ENCODE measurements around the gene LHPP. TPM values are rescaled to one million over a fixed set of nuclear protein-coding genes. Genes with fewer than 3 reads are reported as not detected.

The LHPP gene
- total RNA-seq, 1 experiment from 2014 or later, result 6.6 TPM

DNA sequence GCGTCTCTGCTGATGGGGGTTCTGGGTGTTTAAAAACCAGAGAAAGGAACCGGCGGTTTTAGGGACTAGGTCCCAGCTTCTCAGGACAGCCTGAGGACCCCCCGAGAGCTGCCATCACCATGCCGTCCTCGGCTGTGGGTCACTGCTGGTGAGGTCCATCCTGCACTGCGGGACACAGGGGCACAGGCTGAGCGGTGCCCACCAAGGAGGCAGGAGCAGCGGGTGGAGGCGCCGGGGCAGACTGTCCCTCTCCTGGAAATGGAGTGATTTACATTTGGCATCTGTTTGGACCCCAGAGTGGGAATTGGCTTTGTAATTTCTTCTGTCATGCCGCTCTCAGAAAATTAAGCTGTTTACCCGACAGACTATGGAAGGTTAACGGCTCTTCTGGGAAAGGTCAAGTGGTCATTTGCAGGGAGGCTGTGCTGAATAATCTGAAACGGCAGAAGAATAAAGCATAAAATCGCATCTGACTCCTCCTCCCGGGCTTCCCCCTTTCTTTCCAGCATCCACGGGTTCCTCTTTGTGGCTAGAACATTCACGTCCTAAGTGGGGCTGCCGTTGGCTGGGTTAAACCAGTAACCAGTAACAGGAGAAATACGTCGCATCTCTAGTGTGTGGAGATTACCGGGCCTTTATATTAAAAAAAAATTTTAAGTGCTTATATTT lies 31.7 kb downstream of the LHPP start:
- ATAC-seq (no peak), DNase-seq (no peak)
- H3F3A ChIP-seq (ENCODE audit: low read length, unreplicated experiment), result no peaks in the 10 kb centered on the region
- TF ChIP-seq EZH2 (IDR thresholded peaks at IDR 0.05; ENCODE audit: low read length, unreplicated experiment) (no peak), EZH2phosphoT487 (IDR thresholded peaks at IDR 0.05; ENCODE audit: borderline replicate concordance, low read length) (no peak)
- TF ChIP-seq, protein P1, sequence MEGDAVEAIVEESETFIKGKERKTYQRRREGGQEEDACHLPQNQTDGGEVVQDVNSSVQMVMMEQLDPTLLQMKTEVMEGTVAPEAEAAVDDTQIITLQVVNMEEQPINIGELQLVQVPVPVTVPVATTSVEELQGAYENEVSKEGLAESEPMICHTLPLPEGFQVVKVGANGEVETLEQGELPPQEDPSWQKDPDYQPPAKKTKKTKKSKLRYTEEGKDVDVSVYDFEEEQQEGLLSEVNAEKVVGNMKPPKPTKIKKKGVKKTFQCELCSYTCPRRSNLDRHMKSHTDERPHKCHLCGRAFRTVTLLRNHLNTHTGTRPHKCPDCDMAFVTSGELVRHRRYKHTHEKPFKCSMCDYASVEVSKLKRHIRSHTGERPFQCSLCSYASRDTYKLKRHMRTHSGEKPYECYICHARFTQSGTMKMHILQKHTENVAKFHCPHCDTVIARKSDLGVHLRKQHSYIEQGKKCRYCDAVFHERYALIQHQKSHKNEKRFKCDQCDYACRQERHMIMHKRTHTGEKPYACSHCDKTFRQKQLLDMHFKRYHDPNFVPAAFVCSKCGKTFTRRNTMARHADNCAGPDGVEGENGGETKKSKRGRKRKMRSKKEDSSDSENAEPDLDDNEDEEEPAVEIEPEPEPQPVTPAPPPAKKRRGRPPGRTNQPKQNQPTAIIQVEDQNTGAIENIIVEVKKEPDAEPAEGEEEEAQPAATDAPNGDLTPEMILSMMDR (conservative IDR thresholded peaks at IDR 0.05; ENCODE audit: low read depth, low read length), result no peak
- intact Hi-C loops (cut with micrococcal nuclease), result no loop called here
- H3K9me3 ChIP-seq (ENCODE audit: low read length), result no peaks in the 10 kb centered on the region
- no peak overlapping the region for H3K4me3 ChIP-seq (ENCODE audit: low read length)
- POLR2A ChIA-PET (ENCODE audit: unreplicated experiment), result no interaction called here
- no peak overlapping the region for H3K27ac ChIP-seq (ENCODE audit: low read length)
- CTCF ChIA-PET, result no interaction called here
- H4K20me1 ChIP-seq (ENCODE audit: low read length), result no peaks in the 10 kb centered on the region
- no peaks in the 10 kb centered on the region for H3K9me2 ChIP-seq (replicated peaks; ENCODE audit: low read length)
- no peaks in the 10 kb centered on the region for H3K27me3 ChIP-seq (ENCODE audit: low read length)
- no peaks in the 10 kb centered on the region for H3K4me1 ChIP-seq (ENCODE audit: insufficient read depth, low read length)
- H2AFZ ChIP-seq (ENCODE audit: low read length), result no peak overlapping the region
- no peak overlapping the region for H3K9ac ChIP-seq (ENCODE audit: low read length)
- H3K36me3 ChIP-seq (ENCODE audit: low read depth, low read length), result no peaks in the 10 kb centered on the region
- no TSS peak for BruUV-seq (replicated peaks)
- H3K4me2 ChIP-seq (ENCODE audit: low read length), result no peak overlapping the region
- H3K79me2 ChIP-seq (ENCODE audit: low read length), result no peaks in the 10 kb centered on the region

DNA sequence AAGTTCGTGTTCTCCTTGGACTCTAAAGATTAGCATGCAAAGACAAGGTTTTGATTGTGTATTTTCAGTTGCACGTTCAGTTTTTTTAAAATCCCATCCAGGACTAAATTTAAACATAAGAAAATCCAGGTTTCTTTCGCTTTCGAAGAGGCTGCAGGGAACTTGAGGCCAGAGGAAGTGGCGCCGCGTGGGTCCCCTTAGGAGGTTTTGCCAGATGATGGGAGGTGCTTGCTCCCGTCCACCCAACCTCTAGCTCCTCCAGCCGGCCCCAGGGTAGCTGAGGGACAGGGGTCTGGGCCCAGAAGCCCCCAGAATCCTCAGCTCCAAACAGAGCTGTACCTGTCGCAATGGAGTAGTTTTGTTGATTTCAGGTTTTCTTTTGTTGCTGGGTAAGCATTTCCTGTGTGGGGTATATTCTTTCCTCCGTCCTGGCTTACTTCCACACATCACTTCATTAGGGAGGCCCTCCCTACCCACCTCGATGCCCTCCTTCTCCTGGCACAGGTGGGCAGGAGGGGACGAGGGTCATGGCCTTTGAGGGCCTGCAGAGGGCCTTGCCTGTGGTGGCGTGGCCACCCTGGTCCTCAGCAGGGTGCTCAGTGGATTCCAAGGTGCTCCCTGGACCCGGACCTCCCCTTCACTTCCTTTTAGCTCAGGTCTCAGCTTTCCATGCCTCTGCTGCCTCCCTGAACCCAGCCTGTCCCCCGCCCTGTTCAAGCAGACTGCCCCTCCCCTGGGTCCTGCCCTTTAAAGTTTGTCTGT lies 32.6 kb downstream of the LHPP start:
- Histone ChIP-seq H3K27me3 (ENCODE audit: low read length) (no peaks in the 10 kb centered on the region), H3F3A (ENCODE audit: low read length, unreplicated experiment) (no peaks in the 10 kb centered on the region), H3K4me3 (ENCODE audit: low read length) (no peak overlapping the region), H3K9me3 (ENCODE audit: low read length) (no peaks in the 10 kb centered on the region), H4K20me1 (ENCODE audit: low read length) (no peaks in the 10 kb centered on the region), H3K27ac (ENCODE audit: low read length) (peak overlapping the region; percentile 9; the same call in 1 of the 2 replicates), H3K9ac (ENCODE audit: low read length) (no peak overlapping the region), H3K4me1 (ENCODE audit: insufficient read depth, low read length) (no peaks in the 10 kb centered on the region), H2AFZ (ENCODE audit: low read length) (no peak overlapping the region), H3K79me2 (ENCODE audit: low read length) (no peaks in the 10 kb centered on the region), H3K9me2 (replicated peaks; ENCODE audit: low read length) (no peaks in the 10 kb centered on the region), H3K36me3 (ENCODE audit: low read depth, low read length) (no peaks in the 10 kb centered on the region), H3K4me2 (ENCODE audit: low read length) (no peak overlapping the region)
- ATAC-seq (no peak), DNase-seq (no peak)
- CTCF ChIA-PET, result no interaction called here
- TF ChIP-seq, protein P1 (conservative IDR thresholded peaks at IDR 0.05; ENCODE audit: low read depth, low read length), result no peak
- TF ChIP-seq EZH2phosphoT487 (IDR thresholded peaks at IDR 0.05; ENCODE audit: borderline replicate concordance, low read length) (no peak), EZH2 (IDR thresholded peaks at IDR 0.05; ENCODE audit: low read length, unreplicated experiment) (no peak)
- no TSS peak for BruUV-seq (replicated peaks)
- intact Hi-C loops (cut with micrococcal nuclease), result no loop called here
- POLR2A ChIA-PET (ENCODE audit: unreplicated experiment), result no interaction called here

DNA sequence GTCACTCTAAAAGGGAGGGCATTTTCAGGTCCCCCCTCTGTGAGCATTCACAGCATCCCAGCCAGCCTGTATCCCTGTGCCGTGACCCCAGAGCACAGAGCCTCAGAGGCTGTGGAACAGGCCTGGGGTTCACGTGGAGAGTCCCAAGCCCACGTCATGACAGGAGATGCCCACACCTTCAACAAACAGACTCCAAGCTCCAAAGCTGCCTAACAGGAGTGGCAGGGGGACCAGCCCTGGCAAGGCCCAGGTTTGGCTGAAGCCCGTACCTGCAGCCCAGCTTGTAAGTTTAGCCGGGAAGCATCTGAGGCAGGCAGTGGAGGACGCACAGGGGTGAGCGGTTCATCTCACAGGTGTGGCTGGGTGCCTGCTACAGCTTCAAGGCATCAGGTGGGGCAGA lies 33.5 kb downstream of the LHPP start:
- TF ChIP-seq EZH2 (IDR thresholded peaks at IDR 0.05; ENCODE audit: low read length, unreplicated experiment), result no peak
- TF ChIP-seq EZH2phosphoT487 (IDR thresholded peaks at IDR 0.05; ENCODE audit: borderline replicate concordance, low read length), result no peak
- TF ChIP-seq, protein P1 (conservative IDR thresholded peaks at IDR 0.05; ENCODE audit: low read depth, low read length), result no peak
- no peaks in the 10 kb centered on the region for H3K36me3 ChIP-seq (ENCODE audit: low read depth, low read length)
- ChIA-PET POLR2A (ENCODE audit: unreplicated experiment) (no interaction called here), CTCF (no interaction called here)
- no peaks in the 10 kb centered on the region for H3K27me3 ChIP-seq (ENCODE audit: low read length)
- H3F3A ChIP-seq (ENCODE audit: low read length, unreplicated experiment), result no peaks in the 10 kb centered on the region
- H3K4me3 ChIP-seq (ENCODE audit: low read length), result no peak overlapping the region
- H3K9me3 ChIP-seq (ENCODE audit: low read length), result no peaks in the 10 kb centered on the region
- H3K9me2 ChIP-seq (replicated peaks; ENCODE audit: low read length), result no peaks in the 10 kb centered on the region
- BruUV-seq (replicated peaks), result no TSS peak
- no peaks in the 10 kb centered on the region for H3K79me2 ChIP-seq (ENCODE audit: low read length)
- DNase-seq (peak; percentile 23), ATAC-seq (peak; percentile 50)
- no peaks in the 10 kb centered on the region for H3K4me1 ChIP-seq (ENCODE audit: insufficient read depth, low read length)
- H4K20me1 ChIP-seq (ENCODE audit: low read length), result no peaks in the 10 kb centered on the region
- no peak overlapping the region for H2AFZ ChIP-seq (ENCODE audit: low read length)
- peak overlapping the region; percentile 9; the same call in 1 of the 2 replicates for H3K27ac ChIP-seq (ENCODE audit: low read length)
- no peak overlapping the region for H3K9ac ChIP-seq (ENCODE audit: low read length)
- no peak overlapping the region for H3K4me2 ChIP-seq (ENCODE audit: low read length)
- intact Hi-C loops (cut with micrococcal nuclease), result no loop called here
